ENCODE results near the gene ESF1. TPM values are rescaled to one million over a fixed set of nuclear protein-coding genes. Genes with fewer than 3 reads are reported as not detected.
A peak's percentile ranks its signal among the peaks of the same experiment; 100 is the strongest.

Gene ESF1
- total RNA-seq, 2 experiments from 2014 or later: 12.4 to 12.7 TPM

- no peaks in the 10 kb centered on the region for H3K9me3 Mint-ChIP-seq
- CTCF ChIA-PET: interaction anchor here (0.9 kb wide), 1 partner anchor 507 kb away, joined by 3 read pairs; no protein-coding TSS in a partner anchor
- no peak overlapping the region for H3K27ac Mint-ChIP-seq
- DNase-seq: no peak
- peaks cover 22% of the 10 kb centered on the region for H3K36me3 Mint-ChIP-seq (ENCODE audit: low read depth)
- no peaks in the 10 kb centered on the region for H3K27me3 Mint-ChIP-seq
- no peak overlapping the region for H3K4me3 Mint-ChIP-seq
- H3K4me1 Mint-ChIP-seq: no peaks in the 10 kb centered on the region
- POLR2A ChIA-PET: no interaction called here
Observed at GRCh38 chr20:13809373-13809772, 24.7 kb upstream of the ESF1 start.

DNA sequence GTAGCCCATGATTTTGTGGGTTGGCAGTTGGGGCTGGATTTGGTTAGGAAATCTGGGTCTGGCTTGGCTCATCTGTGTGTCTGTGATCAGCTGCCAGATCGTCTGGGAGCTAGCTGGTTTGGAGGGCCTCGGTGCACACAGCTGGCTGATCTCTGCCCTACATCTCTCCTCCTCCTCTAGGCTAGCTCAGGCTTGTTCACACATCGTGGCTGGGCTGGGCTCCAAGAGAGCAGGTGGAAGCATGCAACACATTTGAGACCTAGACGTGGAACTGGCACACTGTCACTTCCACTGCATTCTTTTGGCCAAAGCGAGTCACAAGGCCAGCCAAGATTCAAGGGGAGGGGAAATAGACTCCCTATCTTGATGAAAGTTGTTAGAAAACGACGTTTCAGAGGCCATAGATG, 16.0 kb upstream of the ESF1 start:
- no peak overlapping the region for H3K4me3 Mint-ChIP-seq
- DNase-seq: no peak
- CTCF ChIA-PET: no interaction called here
- H3K4me1 Mint-ChIP-seq: no peaks in the 10 kb centered on the region
- no peak overlapping the region for H3K27ac Mint-ChIP-seq
- peaks cover 47% of the 10 kb centered on the region for H3K36me3 Mint-ChIP-seq (ENCODE audit: low read depth)
- no peaks in the 10 kb centered on the region for H3K27me3 Mint-ChIP-seq
- no peaks in the 10 kb centered on the region for H3K9me3 Mint-ChIP-seq
- POLR2A ChIA-PET: no interaction called here

GRCh38 chr20:13799974-13800373, 15.3 kb upstream of the ESF1 start:
- Mint-ChIP-seq H3K4me1 (no peaks in the 10 kb centered on the region), H3K9me3 (no peaks in the 10 kb centered on the region), H3K27ac (no peak overlapping the region), H3K36me3 (ENCODE audit: low read depth) (peaks cover 50% of the 10 kb centered on the region), H3K27me3 (no peaks in the 10 kb centered on the region), H3K4me3 (no peak overlapping the region)
- no peak for DNase-seq
- ChIA-PET POLR2A (no interaction called here), CTCF (no interaction called here)

DNA sequence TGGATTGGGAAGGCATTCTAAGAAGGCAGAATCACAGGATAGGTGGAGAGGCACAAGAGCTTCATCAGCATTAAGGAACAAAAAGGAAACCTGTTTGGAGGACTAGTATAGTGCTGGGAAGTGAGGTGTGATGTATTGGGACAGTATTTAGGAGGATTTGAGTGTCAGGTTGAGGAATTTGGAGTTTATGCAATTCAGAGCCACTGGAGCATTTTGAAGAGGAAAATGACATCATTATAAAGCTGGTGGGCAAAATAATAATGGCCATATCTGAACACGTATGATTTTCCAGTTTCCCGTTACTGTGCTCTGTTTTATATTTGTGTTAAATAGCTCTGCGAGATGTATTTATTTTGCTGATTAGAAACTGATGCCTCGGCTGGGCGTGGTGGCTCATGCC, 14.3 kb upstream of the ESF1 start:
- DNase-seq: no peak
- peaks cover 50% of the 10 kb centered on the region for H3K36me3 Mint-ChIP-seq (ENCODE audit: low read depth)
- H3K4me3 Mint-ChIP-seq: no peak overlapping the region
- no peak overlapping the region for H3K27ac Mint-ChIP-seq
- ChIA-PET CTCF (interaction anchor here (1.2 kb wide), 1 partner anchor 11 kb away, joined by 3 read pairs; no protein-coding TSS in a partner anchor), POLR2A (no interaction called here)
- H3K9me3 Mint-ChIP-seq: no peaks in the 10 kb centered on the region
- H3K4me1 Mint-ChIP-seq: no peaks in the 10 kb centered on the region
- no peaks in the 10 kb centered on the region for H3K27me3 Mint-ChIP-seq

- CTCF ChIA-PET: no interaction called here
Observed at GRCh38 chr20:13794667-13795066, 9.9 kb upstream of the ESF1 start.

GRCh38 chr20:13793001-13793400, 8.3 kb upstream of the ESF1 start:
- CTCF ChIA-PET: interaction anchor here (0.6 to 1.3 kb wide), 3 partner anchors 18 to 182 kb away, joined by 3 read pairs; no protein-coding TSS in a partner anchor
- POLR2A ChIA-PET: no interaction called here
- Mint-ChIP-seq H3K36me3 (ENCODE audit: low read depth) (peaks cover 45% of the 10 kb centered on the region), H3K4me1 (peaks cover 6% of the 10 kb centered on the region), H3K4me3 (no peak overlapping the region), H3K27ac (no peak overlapping the region), H3K27me3 (no peaks in the 10 kb centered on the region), H3K9me3 (no peaks in the 10 kb centered on the region)
- DNase-seq: no peak

More at GRCh38 chr20:13794667-13795066, 9.9 kb upstream of the ESF1 start:
- Mint-ChIP-seq H3K4me1 (peaks cover 3% of the 10 kb centered on the region), H3K4me3 (no peak overlapping the region), H3K36me3 (ENCODE audit: low read depth) (peaks cover 46% of the 10 kb centered on the region), H3K9me3 (no peaks in the 10 kb centered on the region), H3K27ac (no peak overlapping the region), H3K27me3 (no peaks in the 10 kb centered on the region)
- POLR2A ChIA-PET: no interaction called here
- no peak for DNase-seq

DNA sequence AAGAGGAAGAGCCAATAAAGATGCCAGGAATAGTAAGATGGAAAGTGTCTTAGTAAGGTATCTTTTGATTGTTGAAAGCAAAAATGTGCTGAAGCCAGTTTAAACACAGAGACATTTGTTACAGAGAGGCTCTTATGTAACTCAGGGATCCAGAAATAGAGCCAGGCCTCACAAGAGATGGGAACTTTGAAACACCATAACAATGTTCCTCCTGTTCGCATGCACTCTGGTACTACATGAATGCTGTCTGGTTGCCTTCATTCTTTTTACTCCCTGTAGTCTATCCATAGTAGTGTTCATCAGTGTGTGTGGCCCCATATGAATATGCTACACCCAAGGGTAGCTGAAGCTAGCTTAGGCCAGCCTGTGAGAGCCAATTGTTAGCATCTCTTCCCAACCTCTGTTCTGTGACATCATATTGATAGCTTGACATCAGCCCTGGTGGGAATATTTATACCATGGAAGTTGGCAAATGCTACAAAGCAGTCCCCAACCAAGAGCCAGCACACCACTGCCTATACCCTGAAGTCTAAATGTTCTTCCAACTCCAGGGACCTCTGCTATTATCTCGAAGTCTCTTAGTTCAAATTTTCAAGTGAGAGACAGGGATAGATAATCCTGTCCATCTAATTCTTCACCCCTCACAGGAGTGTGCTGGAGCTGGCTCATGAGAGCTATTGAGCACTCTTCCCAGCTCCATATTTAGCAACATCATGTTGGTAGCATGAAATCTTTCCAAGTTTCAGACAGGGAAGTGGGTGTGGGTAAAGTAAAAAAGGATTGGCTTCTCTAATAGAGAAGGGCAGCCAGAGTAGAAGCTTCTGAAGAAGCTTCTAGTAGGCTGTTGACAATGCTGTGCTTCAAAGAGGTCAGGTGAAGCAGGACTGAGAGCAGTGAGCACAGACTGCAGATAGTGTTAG, 7.1 kb upstream of the ESF1 start:
- Mint-ChIP-seq H3K9me3 (no peaks in the 10 kb centered on the region), H3K4me3 (no peak overlapping the region), H3K4me1 (peaks cover 10% of the 10 kb centered on the region), H3K27ac (no peak overlapping the region), H3K36me3 (ENCODE audit: low read depth) (peaks cover 47% of the 10 kb centered on the region), H3K27me3 (no peaks in the 10 kb centered on the region)
- POLR2A ChIA-PET: no interaction called here
- DNase-seq: no peak
- CTCF ChIA-PET: no interaction called here

- peaks cover 21% of the 10 kb centered on the region for H3K4me1 Mint-ChIP-seq
- no peak for DNase-seq
- no peak overlapping the region for H3K27ac Mint-ChIP-seq
- CTCF ChIA-PET: no interaction called here
- H3K4me3 Mint-ChIP-seq: no peak overlapping the region
- H3K27me3 Mint-ChIP-seq: no peaks in the 10 kb centered on the region
- no peaks in the 10 kb centered on the region for H3K9me3 Mint-ChIP-seq
- H3K36me3 Mint-ChIP-seq (ENCODE audit: low read depth): peaks cover 44% of the 10 kb centered on the region
- POLR2A ChIA-PET: no interaction called here
Observed at GRCh38 chr20:13790708-13791107, 6.0 kb upstream of the ESF1 start.

DNA sequence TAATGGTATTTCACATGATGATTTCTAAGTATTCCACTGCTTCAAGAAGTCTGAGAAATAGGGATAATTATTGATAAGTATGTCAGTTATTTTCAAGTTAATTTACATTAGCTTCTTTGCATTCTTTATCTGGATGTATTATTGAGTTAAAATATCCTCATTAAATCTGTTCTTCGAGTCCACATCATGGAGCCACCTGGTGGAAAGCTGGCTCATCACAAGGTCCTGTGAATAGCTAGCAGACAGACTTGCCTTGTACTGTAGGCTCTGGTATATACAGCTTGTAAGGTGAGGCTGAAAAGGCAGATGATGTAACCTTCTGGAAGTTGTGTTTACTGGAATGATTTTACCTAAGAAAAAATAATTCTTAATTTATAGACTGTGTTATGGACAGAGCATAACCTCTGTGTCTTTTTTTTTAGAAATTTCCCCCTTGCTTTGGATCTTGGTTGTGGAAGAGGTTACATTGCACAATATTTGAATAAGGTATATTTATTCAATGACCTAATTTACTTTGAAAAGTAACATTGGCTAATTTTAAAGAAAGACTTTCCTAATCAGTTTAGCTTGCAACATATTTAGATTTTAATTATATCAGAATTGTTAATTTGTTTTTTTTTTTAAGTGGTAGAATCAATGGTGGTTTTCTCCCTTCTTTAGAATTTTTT, 3.6 kb upstream of the ESF1 start:
- DNase-seq: peak; percentile 58
- peaks cover 33% of the 10 kb centered on the region for H3K36me3 Mint-ChIP-seq (ENCODE audit: low read depth)
- no peaks in the 10 kb centered on the region for H3K27me3 Mint-ChIP-seq
- H3K9me3 Mint-ChIP-seq: no peaks in the 10 kb centered on the region
- ChIA-PET CTCF (interaction anchor here (0.8 to 1.6 kb wide), 5 partner anchors 11 to 30 kb away, joined by 3 to 6 read pairs (median 3); no protein-coding TSS in a partner anchor), POLR2A (no interaction called here)
- peaks cover 30% of the 10 kb centered on the region for H3K4me1 Mint-ChIP-seq
- no peak overlapping the region for H3K4me3 Mint-ChIP-seq
- H3K27ac Mint-ChIP-seq: no peak overlapping the region

DNA sequence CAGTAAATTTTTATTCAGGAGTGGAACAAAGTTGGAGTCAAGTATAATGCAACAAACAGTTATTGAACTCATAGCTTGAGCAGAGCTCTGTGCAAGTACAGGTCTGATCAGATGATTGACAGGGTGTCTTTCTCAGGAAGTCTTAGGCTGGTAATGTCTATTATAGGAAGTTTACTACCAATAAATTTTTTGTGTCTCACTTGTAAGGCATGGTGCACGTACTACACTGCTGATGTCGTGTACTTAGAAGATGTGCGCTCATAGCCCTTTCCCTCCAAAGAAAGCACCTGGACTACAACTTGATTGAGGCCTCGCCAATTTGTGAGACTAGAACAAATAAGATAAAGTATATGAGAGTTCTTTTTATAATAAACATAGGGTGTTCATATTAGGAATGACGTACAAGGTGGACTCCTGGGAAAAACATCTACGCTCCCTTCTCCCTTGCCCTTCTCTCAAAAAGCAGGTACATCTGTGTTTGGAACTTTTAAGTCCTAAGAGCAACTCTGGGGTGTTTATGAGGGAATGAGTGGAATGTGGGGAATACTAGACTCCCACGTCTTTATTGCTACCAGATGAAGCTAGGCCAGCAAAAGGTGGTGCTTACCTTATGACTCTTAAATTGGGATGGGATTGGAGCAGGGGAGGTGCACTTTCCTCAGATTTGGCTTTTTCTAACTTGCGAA, 1.6 kb upstream of the ESF1 start:
- ChIA-PET POLR2A (no interaction called here), CTCF (no interaction called here)
- Mint-ChIP-seq H3K27ac (peak overlapping the region; percentile 86), H3K4me3 (peak overlapping the region; percentile 90), H3K27me3 (no peaks in the 10 kb centered on the region), H3K9me3 (no peaks in the 10 kb centered on the region), H3K4me1 (peaks cover 38% of the 10 kb centered on the region), H3K36me3 (ENCODE audit: low read depth) (peaks cover 36% of the 10 kb centered on the region)
- no peak for DNase-seq

DNA sequence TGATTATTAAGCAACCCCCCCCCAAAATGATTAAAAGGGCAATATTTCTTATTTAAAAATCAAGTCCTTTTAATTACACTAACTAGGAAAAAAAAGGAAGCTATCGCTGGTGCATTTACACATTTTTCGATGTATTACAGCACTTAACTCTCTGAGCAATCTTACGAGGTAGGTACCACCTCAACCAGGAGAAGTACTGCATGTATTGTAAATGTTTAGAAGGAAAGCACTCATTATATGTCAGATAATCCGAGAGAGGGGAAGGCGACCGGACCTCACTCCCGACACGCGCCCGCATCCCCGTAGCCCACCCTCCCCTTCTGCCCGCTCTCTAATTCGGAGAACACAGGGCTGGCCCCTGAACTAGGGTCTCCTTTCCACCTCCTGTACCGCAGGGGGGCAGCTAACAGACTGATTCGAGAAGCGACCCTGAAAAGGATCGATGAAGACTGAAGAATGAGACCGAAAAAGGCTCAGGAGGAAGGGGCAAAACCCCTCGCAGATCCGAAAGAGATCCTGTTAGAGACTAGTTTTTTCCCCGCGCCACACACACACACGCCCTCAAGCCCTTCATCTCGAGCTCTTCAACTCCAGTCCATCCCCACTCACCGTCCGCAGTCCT, 337 bp downstream of the ESF1 start:
- POLR2A ChIA-PET: interaction anchor here (0.7 kb wide), 1 partner anchor 847 kb away, joined by 3 read pairs; no protein-coding TSS in a partner anchor
- no peaks in the 10 kb centered on the region for H3K27me3 Mint-ChIP-seq
- H3K4me3 Mint-ChIP-seq: peak overlapping the region; percentile 90
- H3K4me1 Mint-ChIP-seq: peaks cover 44% of the 10 kb centered on the region
- H3K27ac Mint-ChIP-seq: peak overlapping the region; percentile 93
- peaks cover 32% of the 10 kb centered on the region for H3K36me3 Mint-ChIP-seq (ENCODE audit: low read depth)
- H3K9me3 Mint-ChIP-seq: no peaks in the 10 kb centered on the region
- CTCF ChIA-PET: interaction anchor here (0.6 to 2.2 kb wide), 4 partner anchors 9 to 41 kb away, joined by 3 to 16 read pairs (median 4); no protein-coding TSS in a partner anchor
- DNase-seq: no peak

DNA sequence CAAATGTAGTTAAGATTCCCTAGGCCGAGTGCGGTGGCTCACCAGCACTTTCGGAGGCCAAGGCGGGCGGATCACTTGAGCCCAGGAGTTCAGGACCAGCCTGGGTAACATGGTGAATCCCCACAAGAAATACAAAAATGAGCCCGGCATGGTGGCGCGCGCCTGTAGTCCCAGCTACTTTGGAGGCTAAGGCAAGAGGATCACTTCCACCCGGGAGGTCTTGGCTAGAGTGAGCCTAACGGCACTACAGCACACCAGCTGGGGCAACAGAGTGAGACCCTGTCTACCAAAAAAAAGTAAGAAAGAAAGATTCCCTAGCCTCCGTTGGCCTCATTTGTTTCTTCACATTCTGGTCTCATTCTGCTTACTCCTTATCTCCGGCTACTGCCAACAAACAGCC, 1.2 kb downstream of the ESF1 start:
- Mint-ChIP-seq H3K4me3 (peak overlapping the region; percentile 90), H3K27me3 (no peaks in the 10 kb centered on the region), H3K36me3 (ENCODE audit: low read depth) (peaks cover 32% of the 10 kb centered on the region), H3K27ac (no peak overlapping the region), H3K9me3 (no peaks in the 10 kb centered on the region), H3K4me1 (peaks cover 44% of the 10 kb centered on the region)
- ChIA-PET CTCF (interaction anchor here (2.2 kb wide), 1 partner anchor 12 kb away, joined by 16 read pairs; no protein-coding TSS in a partner anchor), POLR2A (interaction anchor here (0.7 kb wide), 1 partner anchor 847 kb away, joined by 3 read pairs; no protein-coding TSS in a partner anchor)
- DNase-seq: no peak

All from activated CD4-positive, alpha-beta T cell treated with anti-CD3 and anti-CD28 coated beads, Interleukin-2, amount 10 ng/mL, durations not matched to agents 7 days and 5 days (primary cell).